KG1 (cell line): ENCODE results near the gene MVK.

Experiments used
- DNase-seq: peaks from one replicate; lab custom pipeline; 2025; lab: John Stamatoyannopoulos, UW

The MVK gene

GRCh38 chr12:109573029-109573913 is at the start of gene MVK, which contains the start of gene MMAB:
MVK (plus strand) TSS chr12:109573794; CDS start chr12:109574823, 1,029 bp downstream.
MMAB (minus strand) TSS chr12:109573504; CDS start chr12:109573480, 24 bp downstream.
- DNase-seq = peak; percentile 99

GRCh38 chr12:109524466-109525278 is 48.9 kb upstream of the MVK start:
- DNase-seq = no peak

- no peak for DNase-seq
Observed at GRCh38 chr12:109525279-109525585, 48.4 kb upstream of the MVK start.

GRCh38 chr12:109527489-109528123 is 46.0 kb upstream of the MVK start:
- no peak for DNase-seq

- no peak for DNase-seq
Observed at GRCh38 chr12:109529691-109530640, 43.6 kb upstream of the MVK start.

- DNase-seq = no peak
Observed at GRCh38 chr12:109531411-109531810, 42.2 kb upstream of the MVK start.

GRCh38 chr12:109532721-109533486 is 40.7 kb upstream of the MVK start:
- no peak for DNase-seq

GRCh38 chr12:109533487-109533740 is 40.2 kb upstream of the MVK start:
- DNase-seq = no peak

GRCh38 chr12:109534456-109534855 is 39.1 kb upstream of the MVK start:
- no peak for DNase-seq

- DNase-seq = no peak
Observed at GRCh38 chr12:109535231-109535862, 38.2 kb upstream of the MVK start.

GRCh38 chr12:109535863-109536250 is 37.7 kb upstream of the MVK start:
- no peak for DNase-seq

- no peak for DNase-seq
Observed at GRCh38 chr12:109537136-109537535, 36.5 kb upstream of the MVK start.

GRCh38 chr12:109538191-109538863 is 35.3 kb upstream of the MVK start:
- DNase-seq = no peak

GRCh38 chr12:109539508-109539907 is 34.1 kb upstream of the MVK start:
- DNase-seq = no peak

- DNase-seq = no peak
Observed at GRCh38 chr12:109540526-109541412, 32.8 kb upstream of the MVK start.

GRCh38 chr12:109541413-109541726 is 32.2 kb upstream of the MVK start:
- DNase-seq = no peak

- no peak for DNase-seq
Observed at GRCh38 chr12:109542014-109542413, 31.6 kb upstream of the MVK start.

GRCh38 chr12:109542876-109543275 is 30.7 kb upstream of the MVK start:
- DNase-seq = no peak

- DNase-seq = no peak
Observed at GRCh38 chr12:109544955-109545531, 28.6 kb upstream of the MVK start.
